NCI-H146 treated with DMSO at 0.1 percent for 48 hours (cell line): ENCODE measurements around the gene TUBG1.

ENCODE experiments used
- DNase-seq: peaks from one replicate; lab custom pipeline; 2025; ENCODE audit not compliant: unreplicated experiment; lab: John Stamatoyannopoulos, UW

TUBG1 gene

GRCh38 chr17:42609182-42609813, at the start of gene TUBG1, which contains the start of gene RETREG3:
TSS of gene TUBG1 (plus strand) at chr17:42609683. CDS start at chr17:42609738, 55 bp downstream.
TSS of gene RETREG3 (minus strand) at chr17:42609374. CDS start at chr17:42609324, 50 bp downstream.
- peak; percentile 97 for DNase-seq

GRCh38 chr17:42560246-42560645, 49.2 kb upstream of the TUBG1 start:
- no peak for DNase-seq

GRCh38 chr17:42561897-42562387, 47.5 kb upstream of the TUBG1 start, which contains the start of gene COASY:
TSS of gene COASY (plus strand) at chr17:42562148. CDS start at chr17:42562623, 475 bp downstream.
- peak; percentile 91 for DNase-seq

GRCh38 chr17:42562388-42563142, 46.9 kb upstream of the TUBG1 start:
- no peak for DNase-seq

GRCh38 chr17:42563143-42563509, 46.4 kb upstream of the TUBG1 start:
- DNase-seq = no peak

- no peak for DNase-seq
Measured at GRCh38 chr17:42563543-42563942, 45.9 kb upstream of the TUBG1 start.

- DNase-seq = no peak
Measured at GRCh38 chr17:42563950-42564349, 45.5 kb upstream of the TUBG1 start.

GRCh38 chr17:42564815-42565522, 44.5 kb upstream of the TUBG1 start:
- DNase-seq = no peak

- no peak for DNase-seq
Measured at GRCh38 chr17:42565523-42566214, 43.8 kb upstream of the TUBG1 start.

GRCh38 chr17:42566215-42566882, 43.1 kb upstream of the TUBG1 start:
- DNase-seq = no peak

GRCh38 chr17:42566883-42567573, 42.5 kb upstream of the TUBG1 start, which contains the start of gene MLX:
TSS of gene MLX (plus strand) at chr17:42567100. CDS start at chr17:42567125, 25 bp downstream.
- DNase-seq = peak; percentile 69

- no peak for DNase-seq
Measured at GRCh38 chr17:42568341-42569111, 41.0 kb upstream of the TUBG1 start.

GRCh38 chr17:42571435-42572225, 37.9 kb upstream of the TUBG1 start:
- no peak for DNase-seq

- no peak for DNase-seq
Measured at GRCh38 chr17:42573095-42573494, 36.4 kb upstream of the TUBG1 start.

- no peak for DNase-seq
Measured at GRCh38 chr17:42574463-42574862, 35.0 kb upstream of the TUBG1 start.

GRCh38 chr17:42577140-42577531, 32.3 kb upstream of the TUBG1 start:
- no peak for DNase-seq

GRCh38 chr17:42577532-42578281, 31.8 kb upstream of the TUBG1 start, which contains the start of gene PSMC3IP:
TSS of gene PSMC3IP (minus strand) at chr17:42577729. CDS start at chr17:42577686, 43 bp downstream.
- peak; percentile 85 for DNase-seq
